Parathyroid adenoma (tissue), 2 donors: ENCODE measurements around the gene LARGE1.
A peak's percentile ranks its signal among the peaks of the same experiment; 100 is the strongest.

Source experiments
- H2AFZ ChIP-seq: fragments of 300-600 bp; sonication (generic); one replicate; pipeline ENCODE4 v1.7.0; 2017; ENCODE audit warnings: antibody characterized with exemption, mild to moderate bottlenecking
- H3K27ac ChIP-seq: fragments of 300-600 bp; sonication (generic); one replicate; pipeline ENCODE4 v1.7.0; 2017
- H3K27me3 ChIP-seq: fragments of 300-600 bp; sonication (generic); one replicate; pipeline ENCODE4 v1.7.0; 2017; ENCODE audit warnings: low read length; ENCODE audit not compliant: control insufficient read depth, insufficient read depth
- H3K36me3 ChIP-seq: fragments of 300-600 bp; sonication (generic); one replicate; pipeline ENCODE4 v1.7.0; 2017; ENCODE audit warnings: low read length; ENCODE audit not compliant: control insufficient read depth, insufficient read depth
- H3K4me1 ChIP-seq: fragments of 300-600 bp; sonication (generic); one replicate; pipeline ENCODE4 v1.7.0; 2017; ENCODE audit warnings: control low read depth
- H3K4me2 ChIP-seq: fragments of 300-600 bp; sonication (generic); one replicate; pipeline ENCODE4 v1.7.0; 2017; ENCODE audit warnings: low read length
- H3K4me3 ChIP-seq: fragments of 300-600 bp; sonication (generic); one replicate; pipeline ENCODE4 v1.7.0; 2017; ENCODE audit warnings: low read depth, low read length
- H3K79me2 ChIP-seq: fragments of 300-600 bp; sonication (generic); one replicate; pipeline ENCODE4 v1.7.0; 2017; ENCODE audit warnings: control low read depth
- H3K9ac ChIP-seq: fragments of 300-600 bp; sonication (generic); one replicate; pipeline ENCODE4 v1.7.0; 2017; ENCODE audit warnings: mild to moderate bottlenecking
- H3K9me3 ChIP-seq: fragments of 300-600 bp; sonication (generic); one replicate; pipeline ENCODE4 v1.7.0; 2017; ENCODE audit warnings: low read length; ENCODE audit not compliant: control insufficient read depth
- TF ChIP-seq, protein P1 (sequence below): fragments of 300-600 bp; sonication (generic); IDR thresholded peaks from one replicate; pipeline ENCODE4 v1.7.0; 2017; ENCODE audit warnings: antibody characterized with exemption, mild to moderate bottlenecking
- donor health status: primary hyperparathyroidism.

Gene LARGE1

DNA sequence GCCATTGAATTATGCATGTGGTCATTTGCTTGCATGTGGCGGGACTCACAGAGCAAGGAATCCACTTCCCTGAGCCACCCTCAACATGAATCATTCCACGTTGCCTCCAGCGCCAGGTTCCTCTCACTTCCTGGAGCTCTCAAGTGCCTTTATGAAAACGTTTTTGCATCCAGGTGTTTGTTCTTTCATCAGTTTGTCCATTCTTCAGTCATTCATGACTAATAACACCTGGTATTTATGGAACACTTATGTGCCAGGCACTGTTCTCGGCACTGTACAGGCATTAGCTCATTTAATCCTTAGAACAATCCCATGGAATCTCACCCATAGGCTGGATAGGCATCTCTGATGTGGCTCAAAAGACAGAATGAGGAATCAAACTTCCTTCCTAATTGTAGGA, 606.0 kb downstream of the LARGE1 start:
- H3K27ac ChIP-seq: no peak overlapping the region
- no peaks in the 10 kb centered on the region for H3K4me1 ChIP-seq
- no peak overlapping the region for H3K9ac ChIP-seq
- no peak overlapping the region for H3K4me2 ChIP-seq
- H3K27me3 ChIP-seq: no peaks in the 10 kb centered on the region
- H2AFZ ChIP-seq: no peak overlapping the region
- H3K36me3 ChIP-seq: no peaks in the 10 kb centered on the region
- H3K9me3 ChIP-seq: no peaks in the 10 kb centered on the region
- no peak overlapping the region for H3K4me3 ChIP-seq
- no peaks in the 10 kb centered on the region for H3K79me2 ChIP-seq
- TF ChIP-seq, protein P1, sequence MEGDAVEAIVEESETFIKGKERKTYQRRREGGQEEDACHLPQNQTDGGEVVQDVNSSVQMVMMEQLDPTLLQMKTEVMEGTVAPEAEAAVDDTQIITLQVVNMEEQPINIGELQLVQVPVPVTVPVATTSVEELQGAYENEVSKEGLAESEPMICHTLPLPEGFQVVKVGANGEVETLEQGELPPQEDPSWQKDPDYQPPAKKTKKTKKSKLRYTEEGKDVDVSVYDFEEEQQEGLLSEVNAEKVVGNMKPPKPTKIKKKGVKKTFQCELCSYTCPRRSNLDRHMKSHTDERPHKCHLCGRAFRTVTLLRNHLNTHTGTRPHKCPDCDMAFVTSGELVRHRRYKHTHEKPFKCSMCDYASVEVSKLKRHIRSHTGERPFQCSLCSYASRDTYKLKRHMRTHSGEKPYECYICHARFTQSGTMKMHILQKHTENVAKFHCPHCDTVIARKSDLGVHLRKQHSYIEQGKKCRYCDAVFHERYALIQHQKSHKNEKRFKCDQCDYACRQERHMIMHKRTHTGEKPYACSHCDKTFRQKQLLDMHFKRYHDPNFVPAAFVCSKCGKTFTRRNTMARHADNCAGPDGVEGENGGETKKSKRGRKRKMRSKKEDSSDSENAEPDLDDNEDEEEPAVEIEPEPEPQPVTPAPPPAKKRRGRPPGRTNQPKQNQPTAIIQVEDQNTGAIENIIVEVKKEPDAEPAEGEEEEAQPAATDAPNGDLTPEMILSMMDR: no peak

DNA sequence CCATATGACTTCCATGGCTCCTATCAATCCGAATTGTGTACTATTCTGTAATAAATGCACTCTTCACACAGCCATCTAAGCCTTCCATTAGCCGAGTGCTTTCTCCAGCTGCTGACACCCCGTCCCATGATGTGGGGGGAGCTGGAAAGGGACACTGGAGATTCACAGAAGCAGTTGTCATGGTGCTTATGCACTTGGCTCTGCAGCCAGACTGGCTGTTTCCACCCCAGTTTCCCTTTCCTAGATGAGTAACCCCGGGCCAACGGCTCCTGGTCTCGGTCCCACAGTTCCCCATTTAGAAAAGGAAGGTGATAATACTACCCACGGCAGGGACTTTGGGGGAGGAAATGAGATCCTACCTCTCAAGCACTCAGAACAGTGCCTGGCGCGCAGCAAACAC, 617.2 kb downstream of the LARGE1 start:
- H3K9me3 ChIP-seq: no peaks in the 10 kb centered on the region
- H3K36me3 ChIP-seq: no peaks in the 10 kb centered on the region
- no peak overlapping the region for H2AFZ ChIP-seq
- H3K9ac ChIP-seq: no peak overlapping the region
- TF ChIP-seq, protein P1: no peak
- no peak overlapping the region for H3K4me2 ChIP-seq
- no peaks in the 10 kb centered on the region for H3K27me3 ChIP-seq
- no peak overlapping the region for H3K4me3 ChIP-seq
- H3K79me2 ChIP-seq: no peaks in the 10 kb centered on the region
- H3K27ac ChIP-seq: no peak overlapping the region
- no peaks in the 10 kb centered on the region for H3K4me1 ChIP-seq

DNA sequence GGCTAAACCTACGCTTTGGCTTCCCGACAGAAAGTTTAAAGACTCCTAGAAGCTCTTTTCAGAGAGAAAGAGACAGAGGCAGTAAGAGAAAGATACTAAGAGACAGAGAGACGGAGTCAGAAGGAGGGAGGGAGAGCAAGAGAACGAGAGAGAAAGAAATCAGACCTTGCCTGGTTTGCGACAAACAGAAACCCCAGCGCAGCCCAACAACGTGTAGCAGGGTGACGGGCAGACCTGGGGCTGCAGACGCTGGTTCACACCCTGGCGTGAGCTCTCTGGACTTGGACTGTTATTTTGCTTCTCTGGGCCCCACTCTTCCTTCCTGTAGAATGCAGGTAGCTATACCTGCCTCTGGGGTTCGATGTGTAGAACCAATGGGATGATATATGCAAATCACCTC, 617.7 kb downstream of the LARGE1 start:
- Histone ChIP-seq H2AFZ (no peak overlapping the region), H3K4me2 (no peak overlapping the region), H3K4me3 (no peak overlapping the region), H3K27ac (no peak overlapping the region), H3K9ac (no peak overlapping the region), H3K4me1 (no peaks in the 10 kb centered on the region), H3K9me3 (no peaks in the 10 kb centered on the region), H3K79me2 (no peaks in the 10 kb centered on the region), H3K36me3 (no peaks in the 10 kb centered on the region), H3K27me3 (no peaks in the 10 kb centered on the region)
- TF ChIP-seq, protein P1: no peak

DNA sequence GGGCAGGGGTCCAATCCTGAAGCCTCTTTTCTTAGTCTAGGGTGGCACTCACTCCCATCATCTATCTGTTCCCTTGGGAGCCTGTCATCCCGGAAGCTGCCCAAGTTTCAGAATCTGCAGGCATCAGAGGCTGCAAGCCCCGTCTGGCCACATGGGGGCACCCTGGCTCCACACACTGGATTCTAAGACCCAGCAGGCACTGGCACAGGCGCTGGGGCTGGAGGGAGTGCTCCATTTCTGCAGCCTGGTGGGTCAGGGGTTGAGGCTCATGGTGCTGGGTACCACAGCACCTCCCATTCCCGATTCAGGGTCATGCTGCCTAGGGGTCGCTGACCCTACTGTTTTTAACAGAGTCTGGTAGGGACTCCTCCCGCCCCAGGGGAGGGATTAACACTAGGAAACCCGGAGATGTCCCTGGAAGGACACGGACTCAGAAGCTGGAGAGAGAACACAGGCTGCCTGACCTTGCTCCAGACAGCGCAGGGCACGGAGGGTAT, 618.2 kb downstream of the LARGE1 start:
- Histone ChIP-seq H3K9me3 (no peaks in the 10 kb centered on the region), H3K4me2 (no peak overlapping the region), H3K79me2 (no peaks in the 10 kb centered on the region), H3K4me3 (no peak overlapping the region), H2AFZ (no peak overlapping the region), H3K9ac (no peak overlapping the region), H3K4me1 (no peaks in the 10 kb centered on the region), H3K27me3 (no peaks in the 10 kb centered on the region), H3K27ac (no peak overlapping the region), H3K36me3 (no peaks in the 10 kb centered on the region)
- TF ChIP-seq, protein P1: peak; percentile 70

DNA sequence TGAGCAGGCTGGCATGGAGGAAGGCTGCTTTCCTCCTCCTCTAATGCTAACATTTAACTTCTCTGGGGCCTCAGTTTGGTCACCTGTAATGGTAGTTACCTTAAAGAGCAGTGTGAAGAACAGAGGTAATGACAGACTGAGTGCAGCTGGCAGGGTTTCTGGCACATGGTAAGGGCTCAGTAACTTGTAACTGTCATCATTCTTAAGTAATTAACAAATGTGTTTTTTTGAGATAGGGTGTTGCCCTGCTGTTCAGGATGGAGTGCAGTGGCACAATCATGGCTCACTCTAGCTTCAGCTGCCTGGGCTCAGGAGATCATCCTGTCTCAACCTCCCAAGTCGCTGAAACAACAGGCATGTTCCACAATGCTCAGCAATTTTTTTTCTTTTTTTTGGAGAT, 620.1 kb downstream of the LARGE1 start:
- Histone ChIP-seq H3K4me3 (no peak overlapping the region), H3K4me2 (no peak overlapping the region), H3K4me1 (no peaks in the 10 kb centered on the region), H3K9ac (no peak overlapping the region), H3K79me2 (no peaks in the 10 kb centered on the region), H3K9me3 (no peaks in the 10 kb centered on the region), H2AFZ (no peak overlapping the region), H3K27ac (no peak overlapping the region), H3K27me3 (no peaks in the 10 kb centered on the region), H3K36me3 (no peaks in the 10 kb centered on the region)
- TF ChIP-seq, protein P1: no peak
